Peyer's patch (tissue), 4 donors: ENCODE data around the gene SCARB1.

Experiments
- POLR2A ChIP-seq, 2 donors: fragments of 450-650 bp; IDR thresholded peaks; one replicate each; pipeline ENCODE4 v1.5.1; 2017; ENCODE audit warnings: antibody characterized with exemption in 2 of 2, mild to moderate bottlenecking in 2 of 2, moderate library complexity in 2 of 2
- TF ChIP-seq, protein P1 (sequence below), 6 experiments: fragments of 450-650 bp in 4 of 6; fragments of 200-600 bp in 2 of 6; sonication (generic) in 1 of 6; IDR thresholded peaks; one replicate each; pipeline ENCODE4 v1.5.1; 2017 to 2019; ENCODE audit warnings: antibody characterized with exemption in 6 of 6, mild to moderate bottlenecking in 3 of 6, moderate library complexity in 1 of 6

DNA sequence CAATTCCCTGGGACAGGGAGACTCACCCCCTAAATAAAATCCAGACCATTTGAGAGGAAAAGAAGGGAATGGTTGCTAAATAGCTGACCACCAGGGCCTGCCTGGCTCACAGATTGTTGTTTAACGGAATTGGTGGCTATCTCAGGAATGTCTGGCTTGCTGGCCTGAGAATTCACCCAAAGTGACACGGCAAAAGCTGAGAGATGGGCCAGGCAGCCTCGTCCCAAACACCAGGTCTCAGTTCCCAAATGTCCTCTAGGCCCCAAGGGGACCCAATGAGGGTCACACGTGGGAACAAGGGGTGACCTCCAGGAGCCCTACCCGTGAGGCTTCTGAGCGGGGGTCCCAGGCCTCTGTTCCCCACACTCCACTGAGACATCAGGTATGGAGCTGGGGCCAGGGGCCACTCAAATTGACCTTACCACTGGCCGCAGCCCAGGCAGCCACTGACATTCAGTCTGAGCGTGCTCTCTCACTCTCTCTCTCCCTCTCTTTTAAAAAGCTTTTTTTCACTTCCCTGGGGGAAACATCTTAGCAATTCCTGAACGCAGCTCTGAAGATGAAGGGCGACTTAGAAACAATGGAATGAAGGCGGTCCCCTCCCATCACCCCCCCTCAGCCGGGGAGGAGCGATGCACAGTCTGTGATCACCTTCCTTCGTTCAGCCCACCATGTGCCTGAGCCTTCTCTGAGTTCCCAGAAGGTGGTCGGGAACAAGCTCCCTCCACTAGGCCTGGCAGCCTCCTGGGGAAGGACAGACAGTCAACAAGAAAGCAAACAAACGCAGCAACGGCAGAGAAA, 131.2 kb downstream of the SCARB1 start:
- TF ChIP-seq, protein P1, sequence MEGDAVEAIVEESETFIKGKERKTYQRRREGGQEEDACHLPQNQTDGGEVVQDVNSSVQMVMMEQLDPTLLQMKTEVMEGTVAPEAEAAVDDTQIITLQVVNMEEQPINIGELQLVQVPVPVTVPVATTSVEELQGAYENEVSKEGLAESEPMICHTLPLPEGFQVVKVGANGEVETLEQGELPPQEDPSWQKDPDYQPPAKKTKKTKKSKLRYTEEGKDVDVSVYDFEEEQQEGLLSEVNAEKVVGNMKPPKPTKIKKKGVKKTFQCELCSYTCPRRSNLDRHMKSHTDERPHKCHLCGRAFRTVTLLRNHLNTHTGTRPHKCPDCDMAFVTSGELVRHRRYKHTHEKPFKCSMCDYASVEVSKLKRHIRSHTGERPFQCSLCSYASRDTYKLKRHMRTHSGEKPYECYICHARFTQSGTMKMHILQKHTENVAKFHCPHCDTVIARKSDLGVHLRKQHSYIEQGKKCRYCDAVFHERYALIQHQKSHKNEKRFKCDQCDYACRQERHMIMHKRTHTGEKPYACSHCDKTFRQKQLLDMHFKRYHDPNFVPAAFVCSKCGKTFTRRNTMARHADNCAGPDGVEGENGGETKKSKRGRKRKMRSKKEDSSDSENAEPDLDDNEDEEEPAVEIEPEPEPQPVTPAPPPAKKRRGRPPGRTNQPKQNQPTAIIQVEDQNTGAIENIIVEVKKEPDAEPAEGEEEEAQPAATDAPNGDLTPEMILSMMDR (IDR thresholded peaks at IDR 0.05) = no peak
- TF ChIP-seq POLR2A (IDR thresholded peaks at IDR 0.05) = no peak
